ENCODE measurements around the gene SPRY2. TPM values are rescaled to one million over a fixed set of nuclear protein-coding genes. Genes with fewer than 3 reads are reported as not detected.

The SPRY2 gene
- total RNA-seq, 1 donor from 2014 or later, result 29.3 TPM

DNA sequence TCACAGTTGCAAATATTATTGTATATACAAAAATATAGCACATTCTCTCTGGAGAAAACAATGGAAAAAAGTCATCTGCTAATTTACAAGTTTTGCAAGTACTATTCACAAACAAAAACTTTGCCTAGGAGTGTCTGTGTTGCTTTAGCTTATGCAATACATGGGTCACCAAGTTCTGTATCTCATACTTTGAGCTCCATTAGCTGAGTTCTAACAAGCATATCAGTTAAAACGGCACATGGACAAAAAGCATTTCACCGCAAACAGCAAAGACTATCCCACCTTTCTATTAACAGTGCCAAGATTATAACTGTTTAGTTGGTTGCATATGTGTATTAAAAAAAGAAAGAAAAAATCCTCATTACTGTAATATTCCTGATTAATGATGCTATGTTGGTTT is 4.6 kb downstream of the SPRY2 start:
- Mint-ChIP-seq H3K27ac (ENCODE audit: unreplicated experiment) (no peak overlapping the region), H3K36me3 (ENCODE audit: unreplicated experiment) (no peaks in the 10 kb centered on the region), H3K27me3 (ENCODE audit: unreplicated experiment) (peaks cover 4% of the 10 kb centered on the region), H3K4me1 (ENCODE audit: low read depth, unreplicated experiment) (peaks cover 15% of the 10 kb centered on the region), H3K9me3 (ENCODE audit: unreplicated experiment) (peaks cover 3% of the 10 kb centered on the region), H3K4me3 (ENCODE audit: unreplicated experiment) (no peak overlapping the region)
- DNase-seq, result no peak
- TF ChIP-seq, protein P1, sequence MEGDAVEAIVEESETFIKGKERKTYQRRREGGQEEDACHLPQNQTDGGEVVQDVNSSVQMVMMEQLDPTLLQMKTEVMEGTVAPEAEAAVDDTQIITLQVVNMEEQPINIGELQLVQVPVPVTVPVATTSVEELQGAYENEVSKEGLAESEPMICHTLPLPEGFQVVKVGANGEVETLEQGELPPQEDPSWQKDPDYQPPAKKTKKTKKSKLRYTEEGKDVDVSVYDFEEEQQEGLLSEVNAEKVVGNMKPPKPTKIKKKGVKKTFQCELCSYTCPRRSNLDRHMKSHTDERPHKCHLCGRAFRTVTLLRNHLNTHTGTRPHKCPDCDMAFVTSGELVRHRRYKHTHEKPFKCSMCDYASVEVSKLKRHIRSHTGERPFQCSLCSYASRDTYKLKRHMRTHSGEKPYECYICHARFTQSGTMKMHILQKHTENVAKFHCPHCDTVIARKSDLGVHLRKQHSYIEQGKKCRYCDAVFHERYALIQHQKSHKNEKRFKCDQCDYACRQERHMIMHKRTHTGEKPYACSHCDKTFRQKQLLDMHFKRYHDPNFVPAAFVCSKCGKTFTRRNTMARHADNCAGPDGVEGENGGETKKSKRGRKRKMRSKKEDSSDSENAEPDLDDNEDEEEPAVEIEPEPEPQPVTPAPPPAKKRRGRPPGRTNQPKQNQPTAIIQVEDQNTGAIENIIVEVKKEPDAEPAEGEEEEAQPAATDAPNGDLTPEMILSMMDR (IDR thresholded peaks at IDR 0.05; ENCODE audit: partially characterized antibody, unreplicated experiment), result no peak

DNA sequence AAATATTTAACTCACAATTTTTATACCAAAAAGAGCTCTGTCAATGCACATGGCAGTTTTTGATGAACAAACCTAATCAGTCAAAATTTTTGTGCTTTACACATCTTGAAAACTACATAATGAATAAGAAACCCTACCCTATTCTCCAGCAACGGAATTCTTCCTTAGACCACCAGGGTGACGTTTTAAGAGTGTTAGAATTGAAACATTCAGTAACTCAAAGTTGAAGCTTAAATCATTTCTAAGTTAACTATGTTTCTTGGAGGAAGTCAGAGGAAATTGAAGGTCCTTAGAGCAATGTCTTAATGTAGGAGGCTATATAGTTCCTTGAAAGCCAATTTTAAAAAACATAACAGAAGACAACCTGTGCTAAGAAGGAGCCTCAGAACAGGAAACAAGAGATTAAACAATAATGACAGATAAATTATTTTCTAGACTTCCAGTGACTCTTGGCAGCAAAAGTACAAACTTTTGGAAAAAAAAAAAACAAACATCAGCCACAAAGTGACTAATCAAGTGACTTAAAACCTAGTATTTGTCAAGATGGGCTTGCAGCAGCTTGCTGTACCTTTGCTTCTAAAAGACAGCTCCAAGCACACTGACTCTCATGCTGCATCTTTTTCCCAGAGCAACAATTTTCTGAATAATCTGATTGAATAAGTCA is 6.2 kb downstream of the SPRY2 start:
- DNase-seq, result no peak
- H3K27me3 Mint-ChIP-seq (ENCODE audit: unreplicated experiment), result no peaks in the 10 kb centered on the region
- H3K36me3 Mint-ChIP-seq (ENCODE audit: unreplicated experiment), result no peaks in the 10 kb centered on the region
- H3K4me1 Mint-ChIP-seq (ENCODE audit: low read depth, unreplicated experiment), result peaks cover 15% of the 10 kb centered on the region
- H3K27ac Mint-ChIP-seq (ENCODE audit: unreplicated experiment), result no peak overlapping the region
- no peak overlapping the region for H3K4me3 Mint-ChIP-seq (ENCODE audit: unreplicated experiment)
- no peaks in the 10 kb centered on the region for H3K9me3 Mint-ChIP-seq (ENCODE audit: unreplicated experiment)
- TF ChIP-seq, protein P1 (IDR thresholded peaks at IDR 0.05; ENCODE audit: partially characterized antibody, unreplicated experiment), result peak; percentile 13

DNA sequence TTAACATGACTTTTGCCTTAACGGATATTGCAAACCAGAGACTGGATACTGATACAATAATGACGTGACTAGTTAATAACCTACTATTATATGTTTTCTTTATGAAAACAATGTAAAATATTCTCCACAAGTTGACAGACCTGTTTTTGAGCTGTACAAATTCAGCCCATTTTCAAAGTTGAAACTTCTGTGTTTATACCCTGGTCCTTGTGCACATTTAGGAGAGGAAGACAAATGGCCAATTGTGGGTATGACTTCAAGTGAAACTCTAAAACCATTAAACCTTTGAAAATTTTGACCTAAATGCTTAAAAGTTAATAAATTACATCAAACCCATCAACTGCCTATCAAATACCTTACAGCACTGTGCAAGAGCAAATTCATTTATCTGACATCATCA is 8.9 kb downstream of the SPRY2 start:
- H3K4me3 Mint-ChIP-seq (ENCODE audit: unreplicated experiment), result no peak overlapping the region

DNA sequence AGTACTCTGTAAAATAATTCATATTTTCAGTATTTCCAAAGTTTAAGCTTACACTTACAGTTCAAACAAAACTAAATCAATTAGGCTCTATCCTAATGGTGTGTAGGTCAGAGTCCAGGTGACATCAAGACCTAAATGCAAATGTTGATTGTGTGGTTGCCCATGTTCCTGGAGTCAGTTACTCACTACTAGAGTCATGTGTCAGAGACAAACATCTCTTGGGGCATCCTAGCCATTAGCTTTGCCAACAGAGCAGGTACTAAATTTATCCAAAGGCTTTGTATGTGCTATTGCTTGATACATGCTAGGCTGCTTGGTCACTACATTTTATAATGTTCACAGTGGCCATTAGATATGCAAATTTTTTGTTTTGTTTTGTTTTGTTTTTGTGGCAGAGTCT is 11.7 kb downstream of the SPRY2 start:
- Mint-ChIP-seq H3K27ac (ENCODE audit: unreplicated experiment) (no peak overlapping the region), H3K36me3 (ENCODE audit: unreplicated experiment) (no peaks in the 10 kb centered on the region)

More for the DNA sequence above, 8.9 kb downstream of the SPRY2 start:
- no peaks in the 10 kb centered on the region for H3K36me3 Mint-ChIP-seq (ENCODE audit: unreplicated experiment)
- no peaks in the 10 kb centered on the region for H3K27me3 Mint-ChIP-seq (ENCODE audit: unreplicated experiment)
- peaks cover 6% of the 10 kb centered on the region for H3K4me1 Mint-ChIP-seq (ENCODE audit: low read depth, unreplicated experiment)
- TF ChIP-seq, protein P1 (IDR thresholded peaks at IDR 0.05; ENCODE audit: partially characterized antibody, unreplicated experiment), result no peak
- no peak for DNase-seq
- H3K27ac Mint-ChIP-seq (ENCODE audit: unreplicated experiment), result no peak overlapping the region
- no peaks in the 10 kb centered on the region for H3K9me3 Mint-ChIP-seq (ENCODE audit: unreplicated experiment)

DNA sequence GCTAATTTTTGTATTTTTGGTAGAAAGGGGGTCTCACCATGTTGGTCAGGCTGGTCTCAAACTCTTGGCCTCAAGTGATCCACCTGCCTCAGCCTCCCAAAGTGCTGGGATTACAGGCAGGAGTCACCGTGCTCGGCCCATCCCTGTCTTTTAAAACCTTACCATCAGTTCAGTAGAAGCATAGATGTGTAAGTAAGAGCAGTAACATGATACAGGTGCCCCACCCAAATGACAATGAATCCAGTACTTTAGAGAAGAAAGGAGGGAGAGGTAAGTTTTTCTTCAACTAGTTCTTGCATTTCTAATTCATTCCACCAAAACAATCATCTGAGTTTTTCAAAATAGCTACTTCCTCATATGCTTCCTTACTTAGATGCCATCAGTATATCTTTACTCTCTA is 21.9 kb downstream of the SPRY2 start:
- Mint-ChIP-seq H3K27ac (ENCODE audit: unreplicated experiment) (no peak overlapping the region), H3K36me3 (ENCODE audit: unreplicated experiment) (no peaks in the 10 kb centered on the region), H3K4me1 (ENCODE audit: low read depth, unreplicated experiment) (no peaks in the 10 kb centered on the region), H3K4me3 (ENCODE audit: unreplicated experiment) (no peak overlapping the region), H3K9me3 (ENCODE audit: unreplicated experiment) (no peaks in the 10 kb centered on the region), H3K27me3 (ENCODE audit: unreplicated experiment) (no peaks in the 10 kb centered on the region)
- TF ChIP-seq, protein P1 (IDR thresholded peaks at IDR 0.05; ENCODE audit: partially characterized antibody, unreplicated experiment), result no peak
- DNase-seq, result no peak

More for the DNA sequence above, 11.7 kb downstream of the SPRY2 start:
- H3K4me3 Mint-ChIP-seq (ENCODE audit: unreplicated experiment), result no peak overlapping the region
- H3K4me1 Mint-ChIP-seq (ENCODE audit: low read depth, unreplicated experiment), result no peaks in the 10 kb centered on the region
- no peak for DNase-seq
- H3K9me3 Mint-ChIP-seq (ENCODE audit: unreplicated experiment), result no peaks in the 10 kb centered on the region
- H3K27me3 Mint-ChIP-seq (ENCODE audit: unreplicated experiment), result no peaks in the 10 kb centered on the region
- TF ChIP-seq, protein P1 (IDR thresholded peaks at IDR 0.05; ENCODE audit: partially characterized antibody, unreplicated experiment), result no peak

Measured in glutamatergic neuron (in vitro differentiated cells).